Measurements from ENCODE around the gene PTPRM.

Gene PTPRM

DNA sequence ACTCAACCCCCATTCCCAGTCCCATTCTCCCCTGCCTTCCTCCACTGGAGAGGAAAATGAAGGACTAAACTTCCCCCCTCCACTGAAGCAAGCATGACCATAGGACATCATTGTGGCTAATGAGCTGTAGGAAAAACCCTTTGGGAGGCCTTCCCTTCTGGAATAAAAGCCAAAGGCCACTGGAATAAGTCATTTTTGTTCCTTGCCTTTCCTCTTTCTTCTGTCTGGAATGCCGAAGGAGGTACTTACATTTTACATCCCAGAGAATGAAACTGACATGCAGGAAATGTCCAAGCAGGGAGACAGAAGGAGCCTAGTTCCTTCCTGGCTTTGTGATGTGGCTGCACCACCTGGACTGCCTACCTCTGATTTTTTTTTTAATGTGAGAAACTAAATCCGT is 9.1 kb upstream of the PTPRM start:
- FAIRE-seq = no peak
- TF ChIP-seq POLR2A (IDR thresholded peaks at IDR 0.05; ENCODE audit: low read depth, low read length) = no peak
- no peak for DNase-seq (ENCODE audit: insufficient read length, low spot score)

DNA sequence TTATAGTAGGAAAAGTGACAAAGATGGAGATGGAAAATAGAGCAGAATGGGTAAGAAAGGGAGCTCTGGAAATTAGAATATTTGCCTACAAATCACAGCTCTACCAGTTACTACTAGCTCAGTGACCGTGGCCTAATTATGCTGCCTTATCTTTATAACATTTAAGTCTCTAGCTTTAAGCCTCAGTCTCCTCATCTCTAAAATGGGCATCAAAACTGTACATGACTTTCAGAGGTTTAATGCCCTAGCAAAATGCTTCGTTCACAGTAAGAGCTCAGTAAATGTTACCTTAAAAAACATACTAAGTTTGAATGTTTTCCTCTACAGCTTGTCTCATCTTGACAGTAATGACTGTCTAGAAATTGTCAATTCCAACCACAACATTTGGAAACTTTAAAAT is 8.3 kb upstream of the PTPRM start:
- no peak for DNase-seq (ENCODE audit: insufficient read length, low spot score)
- no peak for TF ChIP-seq POLR2A (IDR thresholded peaks at IDR 0.05; ENCODE audit: low read depth, low read length)
- FAIRE-seq = no peak

DNA sequence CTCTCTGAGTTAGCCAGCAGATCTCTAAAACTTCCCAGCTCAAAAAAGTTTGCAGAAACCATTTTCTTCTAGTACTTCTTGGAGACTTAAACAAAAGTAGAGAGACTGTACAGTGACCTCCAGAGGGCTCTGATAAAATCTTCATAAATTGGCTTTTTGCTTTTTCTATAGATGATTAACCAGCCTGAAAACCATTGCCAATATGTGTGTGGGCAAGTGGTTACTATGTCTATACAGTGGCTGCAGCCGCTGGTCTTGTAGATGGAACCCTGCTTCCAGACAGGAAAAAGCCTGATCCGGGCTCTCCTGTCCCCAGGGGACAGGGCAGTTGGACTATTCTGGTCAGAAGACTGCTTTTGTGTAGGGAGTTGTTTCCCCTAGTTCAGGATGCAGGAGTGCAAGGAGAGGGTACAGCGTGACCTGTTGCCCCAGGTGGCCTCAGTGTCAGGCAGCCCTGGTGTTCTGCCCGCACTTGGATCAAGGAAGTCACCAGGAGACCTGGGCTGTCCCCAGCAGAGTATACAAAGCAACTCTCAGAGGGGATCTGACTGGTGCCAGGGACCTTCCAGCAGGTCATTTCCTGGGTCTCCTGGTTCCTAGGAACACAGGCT is 7.3 kb upstream of the PTPRM start:
- FAIRE-seq (no peak), DNase-seq (ENCODE audit: insufficient read length, low spot score) (no peak)
- TF ChIP-seq POLR2A (IDR thresholded peaks at IDR 0.05; ENCODE audit: low read depth, low read length) = no peak

DNA sequence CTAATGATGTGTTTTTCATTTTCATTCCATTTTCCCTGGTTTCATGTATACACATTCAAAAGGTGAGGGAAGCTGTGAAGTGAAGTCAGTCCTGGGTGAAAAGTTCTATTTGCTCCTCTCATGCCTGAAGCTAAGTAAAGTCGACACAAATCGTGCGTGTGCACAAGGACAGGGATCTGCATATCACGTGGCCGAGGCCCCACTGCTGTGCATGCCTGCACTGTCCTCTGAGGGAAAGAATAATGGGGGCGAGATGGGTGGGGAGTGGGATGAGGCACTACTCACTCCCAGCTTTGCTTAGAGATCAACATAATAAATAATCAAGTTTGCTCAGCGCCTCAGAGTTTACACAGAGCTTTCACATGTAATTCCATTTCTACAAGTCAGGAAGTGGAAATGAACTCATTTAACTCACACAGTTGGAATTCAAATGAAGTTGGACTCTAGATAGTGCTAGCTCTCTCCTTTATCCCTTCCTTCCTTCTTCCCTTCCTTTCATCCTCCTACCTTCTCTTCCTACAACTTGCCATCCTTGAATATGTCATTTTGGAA is 5.1 kb upstream of the PTPRM start:
- no peak for FAIRE-seq
- DNase-seq (ENCODE audit: insufficient read length, low spot score) = no peak
- no peak for TF ChIP-seq POLR2A (IDR thresholded peaks at IDR 0.05; ENCODE audit: low read depth, low read length)

DNA sequence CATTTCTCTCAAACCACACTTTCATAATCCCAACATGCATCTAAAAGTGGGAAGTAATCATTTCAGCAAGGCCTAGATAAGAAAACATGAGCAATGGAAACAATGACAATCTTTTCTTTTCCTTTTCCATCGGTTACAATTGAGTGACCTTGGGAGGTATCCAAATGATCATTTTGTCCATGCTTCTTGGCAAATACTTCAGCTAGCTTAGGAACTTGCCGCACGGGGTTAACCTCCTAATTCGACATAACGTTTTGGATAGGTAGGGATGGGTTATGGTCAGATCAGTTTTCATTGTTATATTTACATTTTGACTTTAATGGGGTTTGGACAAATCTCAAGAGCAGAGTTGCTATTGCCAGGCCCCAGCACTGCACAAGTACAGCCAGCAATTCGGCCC is 4.6 kb upstream of the PTPRM start:
- TF ChIP-seq POLR2A (IDR thresholded peaks at IDR 0.05; ENCODE audit: low read depth, low read length) = no peak
- no peak for FAIRE-seq
- no peak for DNase-seq (ENCODE audit: insufficient read length, low spot score)

DNA sequence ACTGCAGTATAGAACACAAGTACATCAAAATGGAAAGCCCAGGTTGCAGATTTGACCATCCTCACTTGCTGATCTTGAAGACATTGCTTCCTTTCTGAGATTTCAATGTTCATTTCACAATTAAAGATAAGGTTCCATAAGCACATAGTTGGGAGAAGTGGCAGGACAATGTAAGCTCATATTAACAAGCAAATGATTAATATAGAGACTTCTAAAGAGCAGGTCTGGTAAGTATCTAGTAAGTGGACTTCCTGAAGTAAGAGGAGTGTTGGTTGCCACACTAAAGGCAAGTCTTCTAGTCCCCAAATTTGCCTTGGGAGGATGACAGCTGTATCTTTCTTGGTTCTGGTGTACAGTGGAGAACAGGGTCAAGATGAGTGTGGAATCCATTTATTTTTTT is 1.4 kb upstream of the PTPRM start:
- FAIRE-seq (no peak), DNase-seq (ENCODE audit: insufficient read length, low spot score) (no peak)
- TF ChIP-seq POLR2A (IDR thresholded peaks at IDR 0.05; ENCODE audit: low read depth, low read length) = no peak

DNA sequence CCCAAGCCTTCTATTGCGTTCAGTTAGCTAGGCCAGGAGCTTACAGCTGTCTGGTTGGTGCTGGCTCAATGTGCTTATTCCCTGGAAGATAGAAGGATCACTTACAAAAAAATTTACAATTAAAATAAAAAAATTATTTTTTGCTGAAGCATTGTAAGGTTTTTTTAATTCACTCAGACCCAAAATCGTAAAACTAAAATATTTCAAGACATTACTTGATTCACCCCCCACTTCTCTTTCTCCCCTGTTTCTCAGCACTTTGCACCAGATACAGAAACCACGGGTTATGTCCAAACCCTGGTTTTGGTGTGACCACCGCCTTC is 911 bp upstream of the PTPRM start:
- FAIRE-seq (no peak), DNase-seq (ENCODE audit: insufficient read length, low spot score) (no peak)
- TF ChIP-seq POLR2A (IDR thresholded peaks at IDR 0.05; ENCODE audit: low read depth, low read length) = no peak

DNA sequence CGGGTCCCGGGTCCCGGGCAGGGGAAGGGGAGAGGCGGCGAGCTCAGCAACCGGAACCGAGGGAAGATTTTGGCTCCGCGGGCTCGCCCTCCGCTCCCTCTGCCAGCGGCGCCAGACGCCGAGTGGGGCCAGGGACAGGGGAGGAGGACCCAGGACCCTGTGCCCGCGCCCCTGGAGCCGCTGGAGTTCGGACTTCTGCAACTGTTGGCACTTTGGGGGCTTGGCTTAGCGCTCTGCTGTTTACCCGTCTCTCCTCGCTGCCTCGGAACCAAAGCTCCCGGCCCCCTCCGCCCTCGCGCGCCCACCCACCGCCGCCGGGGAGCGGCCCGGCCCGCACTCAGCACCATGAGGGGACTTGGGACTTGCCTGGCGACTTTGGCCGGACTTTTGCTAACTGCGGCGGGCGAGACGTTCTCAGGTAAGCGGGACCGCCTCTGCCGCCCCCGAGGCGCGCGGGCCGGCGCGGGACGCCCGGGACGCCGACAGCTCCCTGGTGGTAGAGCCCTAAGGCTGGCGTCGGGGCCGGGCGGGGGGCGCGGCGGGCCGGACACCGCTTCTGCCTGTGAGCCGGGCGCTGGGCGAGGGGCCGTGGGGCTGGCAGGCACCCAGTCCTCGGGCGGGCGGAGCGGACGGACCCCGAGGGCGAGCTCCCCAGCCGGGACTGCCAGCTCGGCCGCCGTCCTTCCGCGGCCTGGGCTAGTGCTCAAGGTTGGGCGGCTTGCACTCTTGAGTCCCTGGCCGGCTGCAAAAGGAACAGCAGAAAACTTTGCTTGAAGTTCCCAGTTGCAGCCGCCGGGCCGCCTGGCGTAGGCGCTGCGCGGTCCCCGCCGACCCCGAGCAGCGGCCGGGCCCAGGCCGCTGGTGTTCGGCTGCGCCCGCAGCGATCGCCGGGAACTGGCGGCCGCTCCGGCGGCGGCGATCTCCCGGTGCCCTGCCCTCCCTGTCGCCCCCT is 634 bp downstream of the PTPRM start:
- peak; percentile 26 for DNase-seq (ENCODE audit: insufficient read length, low spot score)
- no peak for TF ChIP-seq POLR2A (IDR thresholded peaks at IDR 0.05; ENCODE audit: low read depth, low read length)
- no peak for FAIRE-seq

DNA sequence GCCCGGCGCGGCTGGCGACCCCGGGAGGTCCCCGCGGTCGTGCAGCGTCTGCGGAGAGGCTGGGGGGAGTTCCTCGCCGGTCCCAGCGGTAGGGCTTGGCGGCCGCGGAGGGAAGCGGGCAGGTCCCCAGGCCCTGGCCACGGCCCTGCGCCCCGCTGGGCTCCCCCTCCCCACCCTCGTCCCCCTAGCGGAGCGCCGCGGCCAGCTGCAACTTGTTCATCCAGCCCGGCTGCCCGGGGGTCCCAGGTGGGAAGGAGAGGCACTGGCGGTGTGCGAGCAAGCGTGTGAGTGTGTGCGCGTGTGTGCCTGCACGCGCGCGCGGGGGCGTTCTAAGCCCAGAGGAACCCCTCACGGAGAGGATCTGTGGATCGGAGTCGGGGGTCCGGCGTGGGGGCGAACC is 1.3 kb downstream of the PTPRM start:
- FAIRE-seq (no peak), DNase-seq (ENCODE audit: insufficient read length, low spot score) (no peak)
- TF ChIP-seq POLR2A (IDR thresholded peaks at IDR 0.05; ENCODE audit: low read depth, low read length) = no peak

DNA sequence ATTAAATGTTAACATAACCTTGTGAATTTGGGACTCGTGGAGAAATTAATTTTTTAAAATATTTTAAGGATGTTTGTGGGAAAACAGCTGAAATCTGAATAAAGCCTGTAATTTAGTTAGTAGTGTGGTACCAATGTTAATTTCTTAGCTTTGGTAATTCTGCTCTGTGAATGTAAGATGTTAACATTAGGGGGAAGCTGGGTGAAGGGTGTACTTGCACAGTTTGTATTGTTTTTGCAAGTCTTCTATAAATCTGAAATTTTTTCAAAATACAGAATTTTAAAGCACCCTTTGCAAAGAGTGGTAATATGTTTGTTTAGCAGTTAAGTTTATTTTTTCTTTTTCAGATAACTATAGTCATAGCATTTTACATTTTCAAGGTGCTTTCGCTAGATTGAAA is 4.5 kb downstream of the PTPRM start:
- TF ChIP-seq POLR2A (IDR thresholded peaks at IDR 0.05; ENCODE audit: low read depth, low read length) = no peak
- DNase-seq (ENCODE audit: insufficient read length, low spot score) (no peak), FAIRE-seq (no peak)

DNA sequence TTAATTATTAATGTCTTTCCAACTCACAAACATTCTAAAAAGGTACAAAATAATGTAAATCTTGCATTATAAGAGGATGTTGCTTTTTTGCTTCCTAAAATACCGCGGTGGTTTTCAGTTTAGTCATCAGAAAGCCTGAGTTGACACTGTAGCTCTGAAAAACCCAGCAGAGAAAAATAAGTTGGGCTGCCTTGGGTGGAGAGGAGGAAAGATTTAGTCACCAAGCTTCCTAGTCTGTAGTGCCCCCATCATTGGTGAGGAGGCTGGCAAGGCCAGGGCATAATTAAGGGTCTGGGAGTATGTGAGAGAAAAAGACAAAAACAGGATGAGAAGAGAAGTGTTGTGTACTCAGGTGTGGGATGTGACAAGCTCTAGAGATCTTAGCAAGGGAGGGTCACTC is 5.7 kb downstream of the PTPRM start:
- peak; percentile 79 for FAIRE-seq
- peak; percentile 13 for DNase-seq (ENCODE audit: insufficient read length, low spot score)
- TF ChIP-seq POLR2A (IDR thresholded peaks at IDR 0.05; ENCODE audit: low read depth, low read length) = no peak

DNA sequence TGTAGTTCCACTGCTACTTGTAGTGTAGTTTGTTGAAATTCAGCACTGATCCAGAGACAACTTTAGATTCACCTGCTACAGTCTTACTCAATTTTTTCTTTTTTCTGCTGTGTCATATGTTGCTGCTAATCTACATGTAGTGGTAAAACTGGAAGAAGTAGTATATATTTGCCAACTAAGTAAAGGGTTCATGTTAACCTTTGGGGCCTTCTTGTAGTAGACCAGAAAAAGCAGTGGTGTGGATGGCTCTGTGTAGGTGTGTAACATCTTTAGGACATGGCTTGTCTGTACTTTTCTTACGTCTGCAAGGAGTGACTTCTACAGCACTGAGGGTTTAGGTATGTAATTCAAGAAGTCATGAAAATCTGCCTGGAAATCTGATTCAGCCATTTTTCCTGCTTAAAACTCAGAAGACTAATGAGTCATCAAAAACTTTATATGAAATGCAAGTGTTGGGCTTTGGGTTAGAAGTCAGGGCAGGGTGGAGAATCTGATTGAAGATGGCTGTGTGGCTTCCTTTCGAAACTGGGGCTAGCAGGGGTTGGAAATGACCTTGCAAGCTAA is 8.4 kb downstream of the PTPRM start:
- TF ChIP-seq POLR2A (IDR thresholded peaks at IDR 0.05; ENCODE audit: low read depth, low read length) = no peak
- FAIRE-seq (peak; percentile 87), DNase-seq (ENCODE audit: insufficient read length, low spot score) (no peak)

DNA sequence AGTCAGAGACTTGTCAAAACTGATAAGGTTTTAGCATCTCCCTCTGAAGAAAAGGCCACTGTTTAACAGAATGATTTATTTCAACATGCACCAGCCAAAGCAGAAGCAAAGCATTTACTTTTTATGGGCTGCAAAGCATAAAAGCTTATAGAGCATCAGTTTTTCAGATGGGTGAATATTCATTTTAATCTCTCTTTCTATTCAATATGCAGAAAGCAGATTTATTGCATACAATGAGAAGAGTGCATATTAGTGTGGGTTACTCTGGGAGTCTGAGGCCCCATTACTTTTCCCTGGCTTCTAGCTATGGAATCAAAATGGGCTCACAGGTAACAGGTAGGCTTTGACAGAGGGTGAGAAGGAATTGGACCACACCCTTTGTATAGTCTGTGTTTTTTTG is 9.0 kb downstream of the PTPRM start:
- DNase-seq (ENCODE audit: insufficient read length, low spot score) (no peak), FAIRE-seq (no peak)
- no peak for TF ChIP-seq POLR2A (IDR thresholded peaks at IDR 0.05; ENCODE audit: low read depth, low read length)

DNA sequence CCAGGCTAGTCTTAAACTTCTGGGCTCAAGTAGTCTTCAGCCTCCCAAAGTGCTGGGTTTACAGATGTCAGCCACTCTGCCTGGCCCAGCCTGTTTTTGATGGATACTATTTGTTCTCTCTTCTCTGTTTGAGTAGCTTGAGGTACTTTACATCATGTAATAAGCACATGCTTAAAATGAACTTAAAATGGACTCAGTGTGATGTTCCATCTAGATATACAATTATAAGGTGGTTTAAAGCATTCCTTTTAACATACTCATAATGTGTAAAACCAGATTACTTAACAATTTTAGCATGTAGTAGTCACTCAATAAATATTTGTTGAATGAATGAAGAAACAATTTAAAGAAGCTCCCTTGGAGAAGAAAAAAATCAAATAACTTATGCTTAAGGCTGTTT is 9.6 kb downstream of the PTPRM start:
- DNase-seq (ENCODE audit: insufficient read length, low spot score) (no peak), FAIRE-seq (peak; percentile 74)
- TF ChIP-seq POLR2A (IDR thresholded peaks at IDR 0.05; ENCODE audit: low read depth, low read length) = no peak
